SIG-M5 (cell line): ENCODE data around the gene BLNK.
"Not testable (repeated sequence)": the region's sequence is repeated elsewhere in the genome, so short reads cannot be mapped to it uniquely, and the experiment has no call there.

Experiments
- DNase-seq: peaks from one replicate; lab custom pipeline; 2025; lab: John Stamatoyannopoulos, UW

The BLNK gene

GRCh38 chr10:96225119-96225518, 46.2 kb downstream of the BLNK start:
- DNase-seq = no peak

DNA sequence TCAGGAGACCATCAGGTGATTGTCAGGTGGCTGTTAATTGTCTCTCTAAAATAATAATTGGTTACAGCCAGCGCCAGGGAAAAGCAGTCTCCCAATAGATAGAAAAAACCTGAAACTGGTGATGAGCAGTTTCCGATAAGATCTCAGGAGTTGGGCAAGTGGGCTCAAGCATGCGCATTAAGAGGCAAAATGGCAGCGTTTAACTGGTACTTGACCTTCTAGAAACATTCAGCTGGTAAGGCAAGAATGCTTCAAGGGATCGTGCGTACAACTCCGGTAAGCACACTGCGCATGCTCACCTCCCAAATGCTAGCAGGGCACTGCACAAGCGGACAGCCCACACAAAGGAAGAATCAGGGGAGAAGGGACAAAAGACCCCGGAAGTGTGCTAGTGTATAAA, 48.5 kb downstream of the BLNK start:
- DNase-seq = no peak

- no peak for DNase-seq
These were observed 48.9 kb downstream of the BLNK start for GRCh38 chr10:96222441-96222840.

GRCh38 chr10:96218826-96219225, 52.5 kb downstream of the BLNK start:
- no peak for DNase-seq

DNA sequence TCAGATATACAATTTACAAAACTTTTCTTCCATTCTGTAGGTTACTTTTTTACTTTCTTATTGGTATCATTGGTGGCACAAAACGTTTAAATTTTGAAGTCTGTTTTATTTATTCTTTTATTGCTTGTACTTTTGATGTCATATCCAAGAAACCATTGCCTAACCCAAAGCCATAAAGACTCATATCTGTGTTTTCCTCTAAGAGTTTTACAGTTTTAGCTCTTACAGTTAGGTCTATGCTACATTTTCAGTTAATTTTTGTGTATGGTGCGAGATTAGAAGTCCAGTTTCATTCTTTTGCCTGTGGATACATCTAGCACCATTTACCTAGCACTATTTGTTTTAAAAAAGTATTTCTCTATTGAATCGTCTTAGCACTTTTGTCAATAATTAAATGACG, 53.7 kb downstream of the BLNK start:
- no peak for DNase-seq

GRCh38 chr10:96216775-96217174, 54.6 kb downstream of the BLNK start:
- DNase-seq = no peak

DNA sequence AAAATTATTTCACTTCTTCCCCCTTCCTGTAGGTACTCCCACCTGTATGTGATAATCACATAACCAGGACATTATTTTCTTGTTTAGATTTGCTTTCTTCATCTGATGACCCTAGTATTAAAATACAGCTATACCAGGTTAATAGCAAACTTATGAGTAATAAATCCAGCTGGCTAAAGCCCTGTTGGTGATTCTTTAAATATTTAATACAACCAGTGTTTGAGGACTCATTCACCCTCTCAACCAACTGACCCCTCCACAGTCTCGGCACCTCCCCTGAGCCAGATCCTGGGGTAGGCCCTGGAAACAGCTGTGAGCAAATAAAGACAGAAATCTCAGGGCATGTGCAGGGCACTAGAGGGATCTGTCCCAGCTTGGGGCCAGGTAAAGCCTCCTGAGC, 58.5 kb downstream of the BLNK start:
- no peak for DNase-seq

- DNase-seq = no peak
These were observed 59.6 kb downstream of the BLNK start for GRCh38 chr10:96211764-96212163.

DNA sequence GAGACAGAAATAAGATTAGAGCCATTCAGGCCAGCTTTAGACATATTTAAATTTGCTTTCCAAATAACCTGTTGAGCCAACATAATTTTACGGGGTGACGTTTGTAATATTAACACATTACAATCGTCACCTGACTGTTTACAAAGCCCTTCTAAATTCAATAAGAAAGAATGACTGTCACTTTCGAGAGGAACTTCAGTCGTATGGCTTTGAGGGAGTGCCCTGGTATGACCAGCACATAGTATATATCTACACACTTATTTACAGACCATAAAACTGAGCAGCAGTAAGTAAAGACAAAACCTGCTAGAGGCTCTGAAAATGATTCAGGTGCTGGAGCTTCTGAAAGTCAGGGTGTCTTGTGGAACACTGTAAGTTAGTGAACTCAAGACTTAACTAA, 62.4 kb downstream of the BLNK start:
- no peak for DNase-seq

- no peak for DNase-seq
These were observed 63.1 kb downstream of the BLNK start for GRCh38 chr10:96208271-96208670.

- DNase-seq = no peak
These were observed 65.8 kb downstream of the BLNK start for GRCh38 chr10:96205580-96205979.

GRCh38 chr10:96201525-96201924, 69.8 kb downstream of the BLNK start:
- no peak for DNase-seq

DNA sequence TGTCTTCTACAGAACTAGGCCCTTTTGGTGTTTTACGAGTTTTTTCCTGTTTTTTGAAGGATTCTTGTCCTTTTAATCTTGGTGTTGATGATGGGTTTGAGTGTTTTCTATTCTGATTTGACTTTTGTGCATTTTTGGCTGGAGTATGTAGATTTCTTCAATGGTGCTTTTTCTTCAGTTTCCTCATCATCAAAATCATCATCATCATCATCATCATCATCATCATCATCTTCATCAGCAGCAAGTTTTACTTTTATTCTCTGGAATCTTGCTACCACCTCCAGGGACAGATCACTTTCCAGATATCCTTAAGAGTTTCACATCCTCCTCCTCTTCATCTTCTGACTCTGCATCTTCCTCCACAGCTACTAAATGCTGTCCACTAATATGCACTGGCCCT, 81.9 kb downstream of the BLNK start:
- not testable (repeated sequence) for DNase-seq

- DNase-seq = no peak
These were observed 82.5 kb downstream of the BLNK start for GRCh38 chr10:96188916-96189315.

DNA sequence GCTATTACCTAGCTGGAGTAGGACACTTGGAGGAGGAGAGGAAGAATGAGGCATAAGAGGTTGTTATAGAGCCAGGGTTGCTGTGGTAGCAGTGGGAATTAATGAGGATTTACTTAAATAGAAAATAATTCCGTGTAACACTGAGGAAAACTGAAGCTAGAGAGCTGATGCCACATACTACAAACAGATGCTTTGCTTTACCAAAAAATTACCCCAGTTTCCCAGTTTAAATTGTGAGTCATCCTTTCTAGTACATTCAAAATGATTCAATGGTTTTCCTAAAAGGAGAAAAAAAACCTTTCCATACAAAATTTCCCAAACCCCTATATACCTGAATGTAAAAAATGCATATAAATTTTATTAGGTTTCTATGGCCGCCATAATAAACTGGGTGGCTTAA, 82.9 kb downstream of the BLNK start:
- DNase-seq = no peak

DNA sequence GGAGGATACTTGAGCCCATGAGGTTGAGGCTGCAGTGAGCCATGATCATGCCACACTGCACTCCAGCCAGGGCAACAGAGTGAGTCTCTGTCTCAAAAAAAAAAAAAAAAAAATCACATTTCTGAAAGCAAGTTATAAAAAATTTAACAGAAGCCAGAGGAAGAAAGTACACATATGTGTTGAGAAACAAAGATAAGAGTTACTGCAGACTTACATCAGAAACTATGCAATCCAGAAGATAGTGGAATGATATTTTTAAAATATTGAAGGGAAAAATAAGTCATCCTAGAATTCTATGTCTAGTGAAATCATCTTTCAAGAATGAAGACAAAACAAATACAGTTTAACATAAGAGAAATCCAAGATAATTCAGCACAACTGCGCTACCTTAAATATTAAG, 94.4 kb downstream of the BLNK start:
- DNase-seq = no peak

- DNase-seq = no peak
These were observed 98.7 kb downstream of the BLNK start for GRCh38 chr10:96172666-96173065.

DNA sequence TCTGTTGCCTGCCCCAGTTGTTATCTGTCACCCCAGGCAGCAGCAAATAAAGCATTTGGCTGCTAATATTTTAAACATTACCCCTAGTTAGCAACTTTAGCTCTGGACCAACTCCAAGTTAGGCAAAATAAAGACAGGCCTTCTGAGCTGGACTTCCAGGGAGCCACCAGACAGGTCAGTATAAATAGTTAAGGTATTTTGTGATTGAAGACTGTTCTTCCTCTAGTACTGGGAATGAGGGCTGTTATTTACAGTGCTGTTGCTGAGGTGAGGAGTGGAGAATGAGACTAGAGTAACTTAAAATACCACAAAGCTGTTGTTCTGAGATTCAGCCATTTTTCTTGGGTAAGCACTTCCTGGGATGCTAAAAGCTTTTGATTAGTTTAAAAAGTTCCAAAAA, 101.1 kb downstream of the BLNK start:
- no peak for DNase-seq

DNA sequence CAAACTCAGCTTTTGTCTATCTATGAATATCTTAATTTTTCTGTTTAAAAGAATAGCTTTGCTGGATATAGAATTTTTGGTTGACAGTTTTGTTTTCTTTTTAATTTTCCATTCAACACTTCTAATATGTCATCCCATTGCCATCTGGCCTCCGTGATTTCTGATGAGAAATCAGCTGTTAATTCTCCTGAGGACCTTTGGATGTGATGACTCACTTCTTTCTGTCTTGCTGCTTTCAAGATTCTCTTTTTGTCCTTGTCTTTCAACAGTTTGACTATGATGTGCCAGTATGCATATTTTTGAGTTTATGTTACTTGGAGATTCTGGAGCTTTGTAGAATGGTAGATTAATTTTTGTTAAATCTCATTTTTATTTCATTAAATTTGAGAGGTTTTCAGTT, 102.8 kb downstream of the BLNK start:
- DNase-seq = no peak

GRCh38 chr10:96165726-96166125, 105.6 kb downstream of the BLNK start:
- no peak for DNase-seq

GRCh38 chr10:96153070-96153469, 118.3 kb downstream of the BLNK start:
- DNase-seq = no peak

- no peak for DNase-seq
These were observed 118.9 kb downstream of the BLNK start for GRCh38 chr10:96152437-96152836.
